Lower lobe of right lung (tissue), 2 donors: ENCODE results near the gene PLA2G4E. TPM values are rescaled to one million over a fixed set of nuclear protein-coding genes. Genes with fewer than 3 reads are reported as not detected.
A peak's percentile ranks its signal among the peaks of the same experiment; 100 is the strongest.

Source experiments
- ATAC-seq, 2 donors: fragments of 200-7000 bp; cut with Tn5 transposase; one replicate each; pipeline ENCODE4 v1.9.1; 2020 to 2022; ENCODE audit warnings: mild to moderate bottlenecking in 2 of 2, moderate library complexity in 2 of 2
- DNase-seq: peaks from one replicate; pipeline ENCODE4 v3.0.0-alpha.2; 2020
- H3K27ac ChIP-seq: fragments of 200-600 bp; one replicate; pipeline ENCODE4 v1.8.0; 2022
- H3K27me3 ChIP-seq: fragments of 200-600 bp; one replicate; pipeline ENCODE4 v1.8.0; 2022; ENCODE audit warnings: low read depth
- H3K36me3 ChIP-seq: fragments of 200-600 bp; one replicate; pipeline ENCODE4 v1.8.0; 2022; ENCODE audit warnings: mild to moderate bottlenecking
- H3K4me1 ChIP-seq: fragments of 200-600 bp; one replicate; pipeline ENCODE4 v1.8.0; 2022
- H3K4me3 ChIP-seq: fragments of 200-600 bp; one replicate; pipeline ENCODE4 v1.8.0; 2022; ENCODE audit warnings: mild to moderate bottlenecking
- H3K9me3 ChIP-seq: fragments of 200-600 bp; one replicate; pipeline ENCODE4 v1.8.0; 2022
- intact Hi-C: fragments of 100-400 bp; cut with DNase I; formaldehyde crosslinking; loops from one replicate; pipeline ENCODE4 v1.11.0; 2022
- total RNA-seq: library from RNA; stranded (reverse); fragmentation: NEBNext Ultra II Directional; extraction: Animal tissue kit (Norgen Biotek cat#: 25700); gene quantifications from one replicate; pipeline ENCODE4 v1.2.1, GENCODE V29; 2021
- TF ChIP-seq, protein P1 (sequence below): fragments of 200-600 bp; IDR thresholded peaks from one replicate; pipeline ENCODE4 v1.8.0; 2022; ENCODE audit warnings: antibody characterized with exemption, mild to moderate bottlenecking
- donor health status: DM: no; HTN: yes; CAD: no; lungs with severe emphysema.

The PLA2G4E gene
- total RNA-seq, 1 donor from 2014 or later = 1.1 TPM

DNA sequence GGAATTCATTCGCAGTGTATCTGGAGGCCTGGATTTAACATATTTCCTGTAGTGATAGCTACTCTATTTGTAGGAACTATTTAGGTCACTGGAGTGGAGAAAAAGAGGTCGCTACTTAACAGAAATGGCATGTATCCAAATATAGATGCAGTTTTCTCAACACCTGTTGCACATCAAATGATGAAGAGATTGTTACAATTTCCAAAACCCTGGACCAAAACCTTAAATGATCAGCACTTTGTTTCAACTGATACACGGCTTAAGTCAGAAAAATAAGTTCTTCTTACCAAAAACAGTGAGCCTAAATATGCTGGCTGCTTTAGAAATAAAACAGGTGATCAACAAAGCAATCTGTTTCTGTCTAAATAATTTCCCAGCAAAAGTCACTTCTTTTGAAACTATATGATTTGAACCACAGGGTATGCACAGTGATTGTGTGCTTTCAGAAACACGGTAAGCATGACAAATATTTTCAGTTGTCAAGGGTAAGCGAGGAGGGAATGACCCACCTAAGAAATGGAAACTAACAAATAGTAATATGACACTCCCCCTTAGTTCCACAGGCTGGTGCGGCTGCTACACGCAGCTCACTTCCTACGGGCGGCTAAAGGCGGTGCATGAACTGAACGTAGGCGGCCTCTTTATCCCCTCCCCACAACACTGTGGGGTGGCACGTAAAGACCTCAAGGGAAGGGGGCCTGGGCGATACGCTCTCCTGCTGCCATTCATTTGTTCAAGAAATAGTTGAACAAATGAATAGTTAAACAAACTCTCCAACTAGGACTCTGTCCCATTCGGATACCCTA is 49.5 kb downstream of the PLA2G4E start:
- intact Hi-C loops = no loop called here
- H3K9me3 ChIP-seq = no peaks in the 10 kb centered on the region
- peak overlapping the region; percentile 94 for H3K4me3 ChIP-seq
- H3K4me1 ChIP-seq = peaks cover 58% of the 10 kb centered on the region
- no peaks in the 10 kb centered on the region for H3K27me3 ChIP-seq
- peak; percentile 78 for DNase-seq
- TF ChIP-seq, protein P1, sequence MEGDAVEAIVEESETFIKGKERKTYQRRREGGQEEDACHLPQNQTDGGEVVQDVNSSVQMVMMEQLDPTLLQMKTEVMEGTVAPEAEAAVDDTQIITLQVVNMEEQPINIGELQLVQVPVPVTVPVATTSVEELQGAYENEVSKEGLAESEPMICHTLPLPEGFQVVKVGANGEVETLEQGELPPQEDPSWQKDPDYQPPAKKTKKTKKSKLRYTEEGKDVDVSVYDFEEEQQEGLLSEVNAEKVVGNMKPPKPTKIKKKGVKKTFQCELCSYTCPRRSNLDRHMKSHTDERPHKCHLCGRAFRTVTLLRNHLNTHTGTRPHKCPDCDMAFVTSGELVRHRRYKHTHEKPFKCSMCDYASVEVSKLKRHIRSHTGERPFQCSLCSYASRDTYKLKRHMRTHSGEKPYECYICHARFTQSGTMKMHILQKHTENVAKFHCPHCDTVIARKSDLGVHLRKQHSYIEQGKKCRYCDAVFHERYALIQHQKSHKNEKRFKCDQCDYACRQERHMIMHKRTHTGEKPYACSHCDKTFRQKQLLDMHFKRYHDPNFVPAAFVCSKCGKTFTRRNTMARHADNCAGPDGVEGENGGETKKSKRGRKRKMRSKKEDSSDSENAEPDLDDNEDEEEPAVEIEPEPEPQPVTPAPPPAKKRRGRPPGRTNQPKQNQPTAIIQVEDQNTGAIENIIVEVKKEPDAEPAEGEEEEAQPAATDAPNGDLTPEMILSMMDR = no peak
- peak overlapping the region; percentile 96 for H3K27ac ChIP-seq
- ATAC-seq = peak; percentile 59 to 72
- no peaks in the 10 kb centered on the region for H3K36me3 ChIP-seq

DNA sequence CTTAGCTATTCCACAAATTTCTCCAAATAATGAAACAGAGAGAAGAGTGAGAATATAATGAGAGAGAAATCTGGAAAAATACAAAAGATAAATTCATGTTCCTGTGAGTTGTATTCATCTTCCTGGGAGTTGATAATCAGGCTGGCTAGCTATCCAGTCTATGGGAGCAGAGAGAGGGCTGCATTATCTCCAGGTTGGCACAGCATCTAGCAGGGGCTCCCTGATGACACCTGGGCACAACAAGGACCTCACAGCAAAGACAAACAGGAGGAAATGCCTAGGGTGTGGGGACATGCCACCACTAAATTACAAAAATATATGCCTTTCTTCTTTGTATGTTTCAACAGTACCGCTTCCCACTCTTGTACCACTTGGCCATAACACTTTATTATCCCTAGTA is 50.4 kb downstream of the PLA2G4E start:
- intact Hi-C loops = no loop called here
- H3K4me1 ChIP-seq = peaks cover 65% of the 10 kb centered on the region
- H3K27ac ChIP-seq = peak overlapping the region; percentile 96
- DNase-seq (no peak), ATAC-seq (no peak)
- no peaks in the 10 kb centered on the region for H3K27me3 ChIP-seq
- no peaks in the 10 kb centered on the region for H3K36me3 ChIP-seq
- H3K4me3 ChIP-seq = peak overlapping the region; percentile 94
- H3K9me3 ChIP-seq = no peaks in the 10 kb centered on the region
- TF ChIP-seq, protein P1 = no peak

DNA sequence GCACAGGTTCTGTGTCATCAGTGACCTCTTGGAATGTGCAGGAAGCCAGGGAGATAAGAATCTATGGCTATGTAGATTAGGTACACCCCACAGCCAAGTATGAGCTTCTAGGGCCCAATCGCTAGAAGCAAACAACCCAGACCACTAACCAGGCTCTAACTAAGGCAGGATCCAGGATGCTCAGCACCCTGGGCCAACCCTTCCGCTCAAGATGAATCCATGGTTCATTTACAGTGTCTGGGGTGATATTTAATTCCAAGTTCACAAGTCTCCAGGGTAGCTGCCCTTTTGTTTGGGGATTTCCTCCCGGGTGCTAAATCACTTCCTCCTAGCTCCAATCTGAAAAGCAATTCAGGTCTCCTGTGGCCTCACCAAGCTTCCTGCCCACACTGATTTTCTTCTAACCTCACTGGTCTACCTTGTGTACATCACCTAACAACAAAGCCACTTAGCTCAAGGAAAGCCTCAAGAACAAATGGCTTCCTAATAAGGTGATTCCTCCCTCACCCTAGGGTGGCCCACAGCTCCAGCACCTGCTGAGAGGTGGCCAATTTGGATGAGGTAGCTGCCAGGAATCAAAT is 50.9 kb downstream of the PLA2G4E start:
- Histone ChIP-seq H3K27ac (peak overlapping the region; percentile 96), H3K27me3 (no peaks in the 10 kb centered on the region), H3K36me3 (no peaks in the 10 kb centered on the region), H3K9me3 (no peaks in the 10 kb centered on the region), H3K4me1 (peaks cover 65% of the 10 kb centered on the region), H3K4me3 (peak overlapping the region; percentile 94)
- TF ChIP-seq, protein P1 = no peak
- DNase-seq (no peak), ATAC-seq (no peak)
- intact Hi-C loops = no loop called here

DNA sequence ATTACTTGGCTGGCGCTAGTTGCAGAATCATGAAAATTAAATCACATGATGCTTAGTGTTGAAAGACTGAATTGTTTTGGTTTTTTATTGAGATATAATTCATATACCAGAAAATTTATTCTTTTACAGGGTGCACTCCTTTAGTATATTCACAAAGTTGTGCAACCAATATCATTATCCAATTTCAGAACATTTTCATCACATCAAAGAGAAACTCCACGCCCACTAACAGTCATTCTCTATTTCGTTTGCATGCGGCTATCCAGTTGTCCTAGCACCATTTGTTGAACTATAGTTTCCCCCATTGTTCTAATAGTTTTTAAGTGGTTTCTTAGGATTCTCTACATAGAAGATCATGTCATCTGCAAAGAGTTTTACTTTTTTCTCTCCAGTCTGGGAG is 52.1 kb downstream of the PLA2G4E start:
- peaks cover 65% of the 10 kb centered on the region for H3K4me1 ChIP-seq
- intact Hi-C loops = no loop called here
- H3K27ac ChIP-seq = peak overlapping the region; percentile 96
- DNase-seq (no peak), ATAC-seq (no peak)
- TF ChIP-seq, protein P1 = no peak
- no peaks in the 10 kb centered on the region for H3K27me3 ChIP-seq
- peak overlapping the region; percentile 0 for H3K4me3 ChIP-seq
- no peaks in the 10 kb centered on the region for H3K9me3 ChIP-seq
- H3K36me3 ChIP-seq = no peaks in the 10 kb centered on the region

DNA sequence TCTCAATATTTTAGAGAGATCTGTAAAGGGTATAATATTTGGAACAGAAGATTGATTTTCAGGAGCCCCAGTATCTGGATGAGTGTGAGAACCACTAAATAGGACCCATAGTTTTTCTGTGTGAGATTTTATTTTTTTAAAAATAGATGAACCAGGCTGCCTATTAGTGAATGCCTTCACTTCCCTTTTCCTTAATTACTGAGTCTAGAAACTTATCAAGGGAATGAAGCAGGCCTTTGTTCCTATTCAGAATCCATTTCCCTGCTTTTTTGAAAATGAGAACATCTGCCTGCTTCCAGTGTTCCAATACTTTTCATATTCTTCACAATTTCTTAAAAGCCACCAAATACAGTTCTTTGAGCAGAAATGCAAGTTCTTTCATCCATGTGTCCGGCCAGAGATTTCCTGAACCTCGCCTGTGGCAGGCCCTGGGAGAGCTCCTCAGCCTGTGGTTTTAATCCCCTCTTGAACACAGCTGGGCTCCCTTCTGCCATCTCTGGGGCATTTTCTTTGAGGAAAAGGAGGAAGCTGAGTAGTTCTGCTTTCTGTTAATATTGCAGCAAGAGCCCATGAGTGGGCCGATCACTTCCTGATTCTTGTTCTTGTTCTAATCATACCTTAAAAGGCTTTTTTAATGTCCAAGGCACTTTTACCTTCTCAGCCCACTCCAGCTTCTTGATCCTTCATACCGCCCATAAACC is 53.2 kb downstream of the PLA2G4E start:
- Histone ChIP-seq H3K9me3 (no peaks in the 10 kb centered on the region), H3K36me3 (no peaks in the 10 kb centered on the region), H3K27ac (peak overlapping the region; percentile 61), H3K4me1 (peaks cover 59% of the 10 kb centered on the region), H3K27me3 (no peaks in the 10 kb centered on the region), H3K4me3 (peak overlapping the region; percentile 0)
- TF ChIP-seq, protein P1 = no peak
- intact Hi-C loops = no loop called here
- DNase-seq (peak; percentile 63), ATAC-seq (peak; percentile 16 to 25)
